Astrocyte of the spinal cord (primary cell): ENCODE measurements around the gene ARL4D.
"Not testable (repeated sequence)": the region's sequence is repeated elsewhere in the genome, so short reads cannot be mapped to it uniquely, and the experiment has no call there.

Source experiments
- DNase-seq: peaks from one replicate; pipeline ENCODE4 v3.0.0; 2011; ENCODE audit warnings: low read depth, low spot score
- H3K4me3 ChIP-seq: 2 replicates; pipeline ENCODE4 v1.5.1; 2011; ENCODE audit warnings: low read depth, mild to moderate bottlenecking, low read length, moderate library complexity
- in situ Hi-C: cut with HindIII; loops from 2 replicates; pipeline ENCODE4 v1.10.0; 2017; ENCODE audit warnings: low sequenced_read_pairs
- TF ChIP-seq, protein P1 (sequence below): IDR thresholded peaks from 2 replicates; pipeline ENCODE4 v1.5.1; 2012; ENCODE audit warnings: low read depth, mild to moderate bottlenecking, low read length, inconsistent platforms

The ARL4D gene

DNA sequence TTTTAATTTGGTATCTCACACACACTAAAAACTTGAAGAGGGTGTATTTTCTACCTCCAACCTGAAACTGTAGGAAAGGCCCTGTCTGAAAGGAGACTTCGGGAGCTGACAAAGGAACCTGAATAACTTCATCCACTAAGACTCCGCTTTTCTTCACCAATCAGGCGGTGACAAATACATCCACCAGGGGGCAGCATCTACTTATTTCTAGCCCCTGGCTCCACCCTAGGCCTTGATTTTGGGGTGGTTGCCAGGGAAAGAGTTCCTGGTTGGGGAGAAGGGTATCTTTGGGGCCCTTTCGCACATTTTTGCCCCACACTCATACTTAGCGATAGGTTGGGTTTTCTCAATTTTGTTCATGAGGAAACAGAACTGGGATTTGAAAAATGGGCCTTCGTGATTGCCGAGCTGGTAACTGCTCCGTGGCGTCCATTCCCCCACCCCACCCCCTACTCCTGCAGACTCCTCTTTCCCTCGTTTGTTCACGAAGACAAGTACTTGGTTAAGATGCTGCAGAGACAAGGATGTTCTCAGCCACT, 4.8 kb upstream of the ARL4D start:
- in situ Hi-C loops = no loop called here
- DNase-seq = peak; percentile 87
- H3K4me3 ChIP-seq = no peak overlapping the region
- TF ChIP-seq, protein P1, sequence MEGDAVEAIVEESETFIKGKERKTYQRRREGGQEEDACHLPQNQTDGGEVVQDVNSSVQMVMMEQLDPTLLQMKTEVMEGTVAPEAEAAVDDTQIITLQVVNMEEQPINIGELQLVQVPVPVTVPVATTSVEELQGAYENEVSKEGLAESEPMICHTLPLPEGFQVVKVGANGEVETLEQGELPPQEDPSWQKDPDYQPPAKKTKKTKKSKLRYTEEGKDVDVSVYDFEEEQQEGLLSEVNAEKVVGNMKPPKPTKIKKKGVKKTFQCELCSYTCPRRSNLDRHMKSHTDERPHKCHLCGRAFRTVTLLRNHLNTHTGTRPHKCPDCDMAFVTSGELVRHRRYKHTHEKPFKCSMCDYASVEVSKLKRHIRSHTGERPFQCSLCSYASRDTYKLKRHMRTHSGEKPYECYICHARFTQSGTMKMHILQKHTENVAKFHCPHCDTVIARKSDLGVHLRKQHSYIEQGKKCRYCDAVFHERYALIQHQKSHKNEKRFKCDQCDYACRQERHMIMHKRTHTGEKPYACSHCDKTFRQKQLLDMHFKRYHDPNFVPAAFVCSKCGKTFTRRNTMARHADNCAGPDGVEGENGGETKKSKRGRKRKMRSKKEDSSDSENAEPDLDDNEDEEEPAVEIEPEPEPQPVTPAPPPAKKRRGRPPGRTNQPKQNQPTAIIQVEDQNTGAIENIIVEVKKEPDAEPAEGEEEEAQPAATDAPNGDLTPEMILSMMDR = peak; percentile 81

DNA sequence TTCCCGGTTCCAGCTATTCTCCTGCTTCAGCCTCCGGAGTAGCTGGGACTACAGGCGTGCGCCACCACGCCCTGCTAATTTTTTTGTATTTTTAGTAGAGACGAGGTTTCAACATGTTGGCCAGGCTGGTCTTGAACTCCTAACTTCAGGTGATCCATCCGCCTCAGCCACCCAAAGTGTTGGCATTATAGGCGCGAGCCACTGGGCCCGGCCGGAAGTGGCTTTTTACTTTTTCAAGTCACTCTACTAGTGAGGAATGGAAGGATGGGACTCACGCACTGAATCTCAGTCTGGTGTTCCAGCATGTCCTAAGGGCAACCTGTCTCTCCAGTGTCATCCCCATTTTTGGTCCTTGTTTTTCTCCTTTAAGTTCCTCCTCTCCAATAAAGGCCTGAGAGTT, 4.1 kb upstream of the ARL4D start:
- in situ Hi-C loops, H3K4me3 ChIP-seq, DNase-seq: not testable (repeated sequence)

DNA sequence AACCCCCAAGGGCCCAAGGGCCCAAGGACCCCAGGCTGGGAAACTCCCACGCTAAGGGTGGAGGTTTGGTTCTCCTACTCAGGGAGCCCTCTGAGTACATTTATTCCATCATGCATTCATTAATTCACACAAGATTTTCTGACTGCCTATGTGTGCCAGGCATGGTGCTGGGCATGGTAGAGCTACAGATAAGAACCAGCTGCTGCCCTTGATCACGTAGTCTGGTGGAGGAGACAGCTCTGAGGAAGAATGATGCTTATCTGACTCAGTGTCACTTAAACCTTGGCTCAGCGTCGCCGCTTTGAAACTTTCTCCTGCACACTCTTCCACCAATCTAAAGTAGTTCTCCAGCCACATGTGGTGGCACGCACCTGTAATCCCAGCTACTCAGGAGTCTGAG, 3.6 kb upstream of the ARL4D start:
- in situ Hi-C loops = no loop called here
- DNase-seq = no peak
- no peak overlapping the region for H3K4me3 ChIP-seq
- TF ChIP-seq, protein P1 = no peak

DNA sequence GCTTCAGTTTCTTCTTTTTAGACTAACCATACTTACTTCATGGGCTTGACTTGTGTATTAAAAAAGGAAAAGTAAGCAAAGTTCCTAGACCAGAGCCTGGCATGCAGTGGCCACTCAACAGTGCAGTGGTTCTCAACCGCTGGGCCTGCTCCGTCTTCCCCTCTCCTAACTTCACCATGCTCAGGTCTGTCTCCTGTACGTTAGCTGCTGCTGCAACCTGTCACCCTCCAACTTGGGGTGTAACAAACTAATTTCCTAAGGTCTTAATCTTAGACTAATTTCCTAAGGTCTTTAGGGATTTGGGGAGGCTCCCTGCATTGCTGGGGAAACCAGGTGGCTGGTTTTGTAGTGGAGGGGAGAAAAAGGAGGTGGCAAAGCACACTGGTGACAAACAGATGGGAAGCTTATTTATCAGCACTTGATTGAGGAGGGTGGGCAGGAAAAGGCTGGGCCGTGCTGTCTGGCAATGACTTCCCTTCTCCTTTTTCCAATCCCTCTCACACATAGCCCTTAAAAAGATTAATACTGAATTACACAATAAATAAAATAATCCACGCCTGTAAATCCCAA, 2.2 kb upstream of the ARL4D start:
- DNase-seq = no peak
- H3K4me3 ChIP-seq = no peak overlapping the region
- TF ChIP-seq, protein P1 = no peak
- in situ Hi-C loops = no loop called here

DNA sequence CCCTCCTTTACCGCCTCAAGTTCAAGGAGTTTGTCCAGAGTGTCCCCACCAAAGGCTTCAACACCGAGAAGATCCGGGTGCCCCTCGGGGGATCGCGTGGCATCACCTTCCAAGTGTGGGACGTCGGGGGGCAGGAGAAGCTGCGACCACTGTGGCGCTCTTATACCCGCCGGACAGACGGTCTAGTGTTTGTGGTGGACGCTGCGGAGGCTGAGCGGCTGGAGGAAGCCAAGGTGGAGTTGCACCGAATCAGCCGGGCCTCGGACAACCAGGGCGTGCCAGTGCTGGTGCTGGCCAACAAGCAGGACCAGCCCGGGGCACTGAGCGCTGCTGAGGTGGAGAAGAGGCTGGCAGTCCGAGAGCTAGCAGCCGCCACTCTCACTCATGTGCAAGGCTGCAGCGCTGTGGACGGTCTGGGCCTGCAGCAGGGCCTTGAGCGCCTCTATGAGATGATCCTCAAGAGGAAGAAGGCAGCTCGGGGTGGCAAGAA, 1.1 kb downstream of the ARL4D start:
- peak overlapping the region; percentile 76 for H3K4me3 ChIP-seq
- DNase-seq = no peak
- in situ Hi-C loops = no loop called here
- TF ChIP-seq, protein P1 = no peak

DNA sequence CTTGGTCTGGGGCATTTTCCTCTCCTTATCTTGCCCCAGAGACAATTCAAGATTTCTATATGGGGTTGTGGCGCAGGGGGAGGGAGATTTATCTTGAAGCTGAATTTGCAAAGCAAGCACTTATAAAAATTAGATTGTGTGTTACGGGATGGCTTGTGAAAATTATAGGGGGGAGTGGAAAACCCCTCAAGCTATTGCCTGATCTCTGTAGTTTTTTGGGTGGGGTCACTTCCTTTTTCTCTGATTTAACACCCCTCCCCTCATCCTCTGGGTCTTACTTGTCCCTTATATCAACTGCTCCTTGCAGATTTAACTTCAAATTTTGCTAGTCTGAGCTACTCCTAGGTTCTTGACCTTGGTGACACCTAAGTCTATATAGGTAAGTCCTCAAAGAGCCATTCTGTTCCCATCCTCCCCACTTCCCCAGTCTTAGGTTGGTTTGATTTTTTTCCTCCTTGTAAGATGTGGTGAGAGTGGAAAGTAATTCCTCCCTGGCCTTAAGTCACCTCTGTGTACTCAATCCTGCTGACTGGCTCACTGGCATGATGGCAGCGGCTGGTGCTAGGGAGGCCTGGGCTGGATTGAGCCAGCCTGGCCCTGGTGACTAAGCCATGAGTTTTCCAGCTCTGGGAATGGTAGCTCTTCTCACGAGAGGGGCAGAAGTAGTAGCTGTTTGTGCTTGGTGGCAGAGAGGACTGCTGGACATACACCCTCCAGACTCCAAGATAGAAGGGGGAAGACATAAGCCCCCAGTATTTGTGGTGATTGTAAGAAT, 2.3 kb downstream of the ARL4D start:
- TF ChIP-seq, protein P1 = no peak
- H3K4me3 ChIP-seq = peak overlapping the region; percentile 76
- in situ Hi-C loops = no loop called here
- DNase-seq = peak; percentile 66

DNA sequence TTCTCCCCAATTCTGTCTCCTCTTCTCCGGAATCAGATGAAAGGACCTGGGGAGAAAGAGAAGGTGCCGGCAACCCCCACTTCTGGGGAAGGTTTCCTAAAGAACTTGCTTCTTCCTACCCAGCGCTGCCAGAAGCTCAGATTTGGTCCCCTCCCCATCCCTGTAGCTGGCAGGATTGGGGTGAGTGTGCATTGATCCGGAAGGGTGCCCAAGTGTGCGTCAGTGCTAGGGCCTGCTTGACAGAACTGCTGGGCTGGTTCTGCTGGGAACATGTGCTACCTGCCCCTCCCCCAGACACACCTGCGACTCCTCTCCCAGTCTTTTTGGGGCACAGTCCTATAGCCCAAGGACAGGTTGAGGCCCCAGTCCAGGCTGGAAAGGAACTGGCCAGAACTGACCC, 3.3 kb downstream of the ARL4D start:
- no peak for DNase-seq
- TF ChIP-seq, protein P1 = no peak
- in situ Hi-C loops = no loop called here
- no peak overlapping the region for H3K4me3 ChIP-seq
